Mucosa of gallbladder (tissue), 1 donor: ENCODE measurements around the gene STARD3. TPM values are rescaled to one million over a fixed set of nuclear protein-coding genes. Genes with fewer than 3 reads are reported as not detected.
"Not testable (repeated sequence)": the region's sequence is repeated elsewhere in the genome, so short reads cannot be mapped to it uniquely, and the experiment has no call there.

Source experiments
- DNase-seq: peaks from one replicate; pipeline ENCODE4 v3.0.0-alpha.2; 2020; ENCODE audit warnings: low spot score
- total RNA-seq: library from RNA; stranded (reverse); gene quantifications from one replicate; pipeline ENCODE4 v1.2.1, GENCODE V29; 2021
- donor health status: DM: no; HTN: no; CAD: no.

Gene STARD3
- total RNA-seq, 1 donor from 2014 or later = 82.2 TPM

GRCh38 chr17:39694593-39694992 is 57.6 kb downstream of the STARD3 start:
- no peak for DNase-seq

DNA sequence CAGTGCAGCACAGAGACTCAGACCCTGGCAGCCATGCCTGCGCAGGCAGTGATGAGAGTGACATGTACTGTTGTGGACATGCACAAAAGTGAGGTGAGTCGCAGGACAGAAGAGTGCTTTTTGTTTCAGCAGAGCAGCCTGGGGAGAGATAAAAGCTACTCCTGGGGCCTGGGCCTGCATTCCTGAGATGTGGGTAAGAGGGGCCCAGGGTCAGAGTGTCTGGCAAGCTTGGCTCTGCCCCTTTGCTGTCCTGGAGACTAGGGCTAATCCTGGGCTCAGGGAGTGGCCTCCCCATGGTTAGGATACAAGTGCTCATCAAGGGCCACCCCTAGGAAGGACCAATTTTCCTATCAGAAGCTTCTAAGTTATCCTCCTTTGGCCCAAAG is 58.1 kb downstream of the STARD3 start:
- no peak for DNase-seq

DNA sequence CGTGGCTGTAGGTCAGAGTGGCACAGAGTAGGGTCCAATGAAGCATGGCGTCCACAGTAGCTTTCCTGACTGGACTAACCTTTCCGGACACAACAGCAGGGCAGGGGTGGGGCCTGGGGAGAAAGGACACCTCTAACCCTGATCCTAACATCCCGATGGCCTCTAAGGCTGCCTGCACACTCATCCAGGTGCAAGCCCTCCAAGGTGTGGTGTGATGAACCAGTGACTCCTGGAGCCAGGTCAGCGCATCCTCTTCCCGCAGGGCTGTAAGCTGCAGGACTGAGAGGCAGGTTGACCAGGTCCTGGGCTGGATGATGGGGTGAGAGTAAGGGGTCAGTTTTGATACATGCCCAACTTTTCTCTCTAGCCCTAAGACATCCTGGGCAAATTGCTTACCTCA is 59.8 kb downstream of the STARD3 start:
- DNase-seq = no peak

DNA sequence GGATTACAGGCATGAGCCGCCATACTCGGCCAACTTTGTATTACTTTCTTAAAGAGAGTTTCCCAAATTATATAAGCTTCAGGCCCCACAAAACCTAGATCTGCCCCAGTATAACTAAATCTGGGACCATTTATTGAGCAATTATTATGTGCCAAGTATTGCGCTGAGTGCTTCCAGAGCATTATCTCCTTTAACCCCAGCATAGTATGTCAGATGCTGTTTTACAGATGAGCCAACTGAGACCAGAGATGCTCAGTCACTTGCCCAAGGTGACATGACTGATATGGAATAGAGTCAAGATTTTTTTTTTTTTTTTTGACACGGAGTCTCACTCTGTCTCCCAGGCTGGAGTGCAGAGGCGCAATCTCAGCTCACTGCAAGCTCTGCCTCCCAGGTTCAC is 61.0 kb downstream of the STARD3 start:
- DNase-seq = no peak

DNA sequence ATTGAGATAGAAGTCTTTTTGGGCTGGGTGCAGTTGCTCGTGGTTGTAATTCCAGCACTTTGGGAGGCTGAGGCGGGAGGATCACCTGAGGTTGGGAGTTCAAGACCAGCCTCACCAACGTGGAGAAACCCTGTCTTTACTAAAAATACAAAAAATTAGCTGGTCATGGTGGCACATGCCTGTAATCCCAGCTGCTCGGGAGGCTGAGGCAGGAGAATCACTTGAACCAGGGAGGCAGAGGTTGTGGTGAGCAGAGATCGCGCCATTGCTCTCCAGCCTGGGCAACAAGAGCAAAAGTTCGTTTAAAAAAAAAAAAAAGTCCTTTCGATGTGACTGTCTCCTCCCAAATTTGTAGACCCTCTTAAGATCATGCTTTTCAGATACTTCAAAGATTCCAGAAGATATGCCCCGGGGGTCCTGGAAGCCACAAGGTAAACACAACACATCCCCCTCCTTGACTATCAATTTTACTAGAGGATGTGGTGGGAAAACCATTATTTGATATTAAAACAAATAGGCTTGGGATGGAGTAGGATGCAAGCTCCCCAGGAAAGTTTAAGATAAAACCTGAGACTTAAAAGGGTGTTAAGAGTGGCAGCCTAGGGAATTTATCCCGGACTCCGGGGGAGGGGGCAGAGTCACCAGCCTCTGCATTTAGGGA is 62.3 kb downstream of the STARD3 start:
- DNase-seq = not testable (repeated sequence)

- DNase-seq = peak; percentile 82
These were observed 62.8 kb downstream of the STARD3 start, which contains the start of gene ERBB2 for GRCh38 chr17:39699818-39700147. Gene ERBB2 (plus strand): TSS chr17:39700064. CDS start chr17:39700239, 175 bp downstream.

DNA sequence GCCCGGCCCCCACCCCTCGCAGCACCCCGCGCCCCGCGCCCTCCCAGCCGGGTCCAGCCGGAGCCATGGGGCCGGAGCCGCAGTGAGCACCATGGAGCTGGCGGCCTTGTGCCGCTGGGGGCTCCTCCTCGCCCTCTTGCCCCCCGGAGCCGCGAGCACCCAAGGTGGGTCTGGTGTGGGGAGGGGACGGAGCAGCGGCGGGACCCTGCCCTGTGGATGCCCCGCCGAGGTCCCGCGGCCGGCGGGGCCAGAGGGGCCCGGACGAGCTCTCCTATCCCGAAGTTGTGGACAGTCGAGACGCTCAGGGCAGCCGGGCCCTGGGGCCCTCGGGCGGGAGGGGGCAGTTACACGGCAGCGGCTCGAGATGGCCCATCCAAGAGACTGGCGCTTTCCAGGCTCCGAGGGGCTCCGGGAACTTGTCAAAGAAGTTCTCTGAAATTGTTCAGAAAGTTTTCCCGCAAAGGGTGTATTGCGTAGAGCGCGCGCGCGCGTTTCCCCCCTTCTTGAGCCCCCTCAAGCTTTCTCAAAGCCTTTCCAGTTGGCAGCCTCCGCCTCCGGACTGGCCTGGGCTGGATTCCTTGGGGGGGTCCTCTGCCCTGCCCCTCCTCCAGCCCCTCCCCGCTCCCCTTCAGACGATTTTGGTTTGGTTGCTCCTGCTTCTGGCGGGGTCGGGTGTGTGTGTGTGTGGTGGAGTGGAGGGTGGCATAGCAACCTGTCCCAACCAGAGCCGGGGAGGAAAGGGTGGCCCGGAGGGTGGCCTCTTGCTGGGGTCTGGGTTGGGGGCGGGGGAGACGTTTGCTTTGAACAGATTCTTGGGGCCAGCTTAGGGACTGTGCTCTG is 63.4 kb downstream of the STARD3 start:
- DNase-seq = no peak

- DNase-seq = peak; percentile 62
These were observed 64.3 kb downstream of the STARD3 start for GRCh38 chr17:39701012-39701783.

- DNase-seq = no peak
These were observed 65.0 kb downstream of the STARD3 start for GRCh38 chr17:39701784-39702422.

- no peak for DNase-seq
These were observed 66.3 kb downstream of the STARD3 start for GRCh38 chr17:39702901-39703893.

- DNase-seq = no peak
These were observed 67.0 kb downstream of the STARD3 start for GRCh38 chr17:39703913-39704312.

GRCh38 chr17:39704821-39705551 is 68.0 kb downstream of the STARD3 start:
- DNase-seq = no peak

GRCh38 chr17:39705786-39706348 is 68.9 kb downstream of the STARD3 start:
- DNase-seq = peak; percentile 77

GRCh38 chr17:39706383-39706782 is 69.4 kb downstream of the STARD3 start:
- DNase-seq = no peak

DNA sequence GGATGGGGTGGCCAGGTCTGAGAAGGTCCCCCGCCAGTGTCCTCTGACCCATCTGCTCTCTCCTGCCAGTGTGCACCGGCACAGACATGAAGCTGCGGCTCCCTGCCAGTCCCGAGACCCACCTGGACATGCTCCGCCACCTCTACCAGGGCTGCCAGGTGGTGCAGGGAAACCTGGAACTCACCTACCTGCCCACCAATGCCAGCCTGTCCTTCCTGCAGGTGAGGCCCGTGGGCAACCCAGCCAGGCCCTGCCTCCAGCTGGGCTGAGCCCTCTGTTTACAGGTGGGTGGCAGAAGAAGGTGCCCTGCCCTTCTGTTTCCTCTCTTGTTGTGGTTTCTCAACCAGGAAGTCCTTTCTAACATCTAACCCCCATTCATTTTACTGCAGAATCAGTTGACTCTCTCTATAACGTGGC is 70.0 kb downstream of the STARD3 start:
- DNase-seq = no peak

DNA sequence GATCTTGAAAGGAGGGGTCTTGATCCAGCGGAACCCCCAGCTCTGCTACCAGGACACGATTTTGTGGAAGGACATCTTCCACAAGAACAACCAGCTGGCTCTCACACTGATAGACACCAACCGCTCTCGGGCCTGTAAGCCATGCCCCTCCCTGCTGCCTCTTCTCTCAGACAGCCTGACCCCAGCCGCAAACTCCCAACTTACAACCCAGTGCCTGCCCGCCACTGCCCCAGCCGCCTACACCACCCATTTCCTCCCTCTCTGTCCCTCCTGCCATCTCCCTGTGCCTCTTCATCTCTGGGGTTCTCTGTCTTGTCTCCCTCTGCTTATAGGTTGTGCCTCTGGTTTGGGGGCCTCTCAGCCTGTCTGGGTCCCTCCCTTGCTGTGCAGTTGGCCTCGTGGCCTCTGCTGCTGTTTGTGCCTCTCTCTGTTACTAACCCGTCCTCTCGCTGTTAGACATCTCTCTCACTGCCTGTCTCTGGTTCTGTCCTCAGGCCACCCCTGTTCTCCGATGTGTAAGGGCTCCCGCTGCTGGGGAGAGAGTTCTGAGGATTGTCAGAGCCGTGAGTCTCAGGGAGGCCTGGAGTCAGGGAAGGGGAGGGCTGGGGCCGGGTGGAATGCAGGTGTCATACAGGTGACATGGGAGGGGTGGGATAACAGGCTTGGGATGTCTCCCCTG is 72.5 kb downstream of the STARD3 start:
- no peak for DNase-seq

DNA sequence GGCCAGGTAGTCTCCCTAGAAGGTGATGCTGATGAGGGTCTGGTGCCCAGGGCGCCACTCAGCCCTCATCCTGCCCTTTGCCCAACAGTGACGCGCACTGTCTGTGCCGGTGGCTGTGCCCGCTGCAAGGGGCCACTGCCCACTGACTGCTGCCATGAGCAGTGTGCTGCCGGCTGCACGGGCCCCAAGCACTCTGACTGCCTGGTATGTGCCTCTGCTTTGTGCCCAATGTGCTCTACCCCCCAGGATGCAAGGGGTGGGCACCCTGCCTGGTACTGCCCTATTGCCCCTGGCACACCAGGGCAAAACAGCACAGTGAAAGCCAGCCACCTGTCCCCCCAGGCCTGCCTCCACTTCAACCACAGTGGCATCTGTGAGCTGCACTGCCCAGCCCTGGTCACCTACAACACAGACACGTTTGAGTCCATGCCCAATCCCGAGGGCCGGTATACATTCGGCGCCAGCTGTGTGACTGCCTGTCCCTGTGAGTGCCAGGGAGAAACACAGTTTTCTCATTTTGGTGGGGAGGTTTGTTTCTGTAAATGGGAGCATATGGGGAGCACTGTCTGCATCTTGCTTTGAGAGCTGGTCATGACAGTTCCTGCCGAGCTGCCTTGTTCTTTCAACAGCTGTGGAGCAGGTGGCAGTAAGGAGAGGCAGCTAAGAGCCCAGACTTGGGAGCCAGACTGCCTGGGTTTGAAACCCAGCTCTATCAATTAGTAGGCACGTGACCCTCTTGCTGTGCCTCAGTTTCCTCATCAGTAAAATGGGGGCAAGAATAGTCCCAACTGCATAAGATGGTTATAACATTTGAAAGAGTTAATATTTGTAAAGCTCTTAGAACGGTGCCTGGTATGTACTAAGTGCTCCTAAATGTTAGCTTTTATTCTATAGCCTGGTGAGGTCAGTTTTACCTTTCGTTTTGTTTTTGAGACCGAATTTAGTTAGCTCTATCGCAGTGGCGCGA is 73.3 kb downstream of the STARD3 start:
- no peak for DNase-seq

DNA sequence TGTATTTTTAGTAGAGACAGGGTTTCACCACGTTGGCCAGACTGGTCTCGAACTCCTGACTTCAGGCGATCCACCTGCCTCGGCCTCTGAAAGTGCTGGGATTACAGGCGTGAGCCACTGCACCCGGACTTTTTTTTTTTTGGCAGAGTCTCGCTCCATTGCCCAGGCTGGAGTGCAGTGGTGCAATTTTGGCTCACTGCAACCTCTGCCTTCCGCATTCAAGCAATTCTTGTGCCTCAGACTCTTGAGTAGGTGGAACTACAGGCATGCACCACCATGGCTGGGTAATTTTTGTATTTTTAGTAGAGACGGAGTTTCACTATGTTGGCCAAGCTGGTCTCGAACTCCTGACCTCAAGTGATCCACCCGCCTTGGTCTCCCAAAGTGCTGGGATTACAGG is 74.1 kb downstream of the STARD3 start:
- not testable (repeated sequence) for DNase-seq
